ENCODE measurements around the gene SEMA7A.
A peak's percentile ranks its signal among the peaks of the same experiment; 100 is the strongest.

Gene SEMA7A

GRCh38 chr15:74429781-74430400 lies 3.9 kb downstream of the SEMA7A start:
- DNase-seq: no peak

GRCh38 chr15:74428970-74429780 lies 4.6 kb downstream of the SEMA7A start:
- DNase-seq: no peak

DNA sequence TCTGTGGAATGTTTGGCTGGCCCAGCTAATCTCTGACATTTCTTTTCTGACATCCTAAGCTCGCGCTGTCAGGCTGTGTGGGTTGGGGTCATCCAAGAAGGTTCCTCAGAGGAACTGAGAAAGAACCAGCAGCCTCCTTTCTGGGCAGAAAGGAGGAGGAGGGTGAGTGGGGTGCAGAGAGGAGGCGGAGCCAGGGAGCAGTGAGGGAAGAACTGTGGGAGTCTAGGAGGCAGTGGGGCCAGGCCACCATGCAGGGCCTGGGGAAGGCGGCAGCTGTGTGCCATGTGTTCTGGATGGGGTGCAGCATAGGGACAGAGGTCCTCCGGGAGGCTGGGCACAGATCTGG lies 5.3 kb downstream of the SEMA7A start:
- DNase-seq: no peak

GRCh38 chr15:74427607-74428441 lies 5.9 kb downstream of the SEMA7A start:
- DNase-seq: no peak

DNA sequence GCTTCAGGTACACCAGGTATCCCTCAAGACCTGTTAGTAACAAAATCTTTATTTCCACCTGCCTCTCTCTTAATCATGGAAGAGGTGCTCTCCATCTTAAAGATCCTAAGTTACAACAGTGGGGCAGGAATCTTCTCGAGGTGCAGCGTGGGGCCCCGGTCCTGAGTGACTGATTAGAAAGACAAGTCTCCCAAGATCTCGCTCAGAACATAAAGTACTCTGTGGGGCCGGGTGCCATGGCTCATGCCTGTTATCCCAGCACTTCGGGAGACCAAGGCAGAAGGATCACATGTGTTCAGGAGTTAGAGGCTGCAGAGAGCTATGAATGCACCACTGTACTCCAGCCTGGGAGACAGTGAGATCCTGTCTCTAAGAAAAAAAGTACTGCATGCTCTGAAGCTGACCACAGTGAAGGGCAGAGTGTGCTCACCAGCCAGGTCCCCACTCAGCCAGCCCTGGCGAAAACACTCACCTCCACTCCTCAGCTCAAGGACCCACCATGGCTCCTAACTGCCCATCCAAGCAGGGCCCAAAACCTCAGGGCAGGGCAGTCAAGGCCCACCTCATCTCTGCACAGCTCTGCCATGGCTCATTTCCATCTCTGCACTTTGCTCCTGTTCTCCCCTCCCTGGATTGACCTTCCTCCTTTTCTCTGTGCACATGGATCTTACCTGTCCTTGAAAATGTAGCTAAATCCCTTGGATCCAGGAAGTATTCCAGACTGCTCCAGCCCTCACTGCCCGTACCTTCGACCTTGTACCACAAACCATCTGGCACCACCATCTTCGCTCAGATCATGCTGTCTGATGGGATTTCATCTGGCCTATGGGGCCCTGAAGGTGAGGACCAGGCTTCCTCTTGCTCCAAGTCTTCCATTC lies 7.1 kb downstream of the SEMA7A start:
- DNase-seq: no peak

- peak in 1 of 2 donors; percentile 1 for DNase-seq
Measured at GRCh38 chr15:74425630-74426029, 8.1 kb downstream of the SEMA7A start.

DNA sequence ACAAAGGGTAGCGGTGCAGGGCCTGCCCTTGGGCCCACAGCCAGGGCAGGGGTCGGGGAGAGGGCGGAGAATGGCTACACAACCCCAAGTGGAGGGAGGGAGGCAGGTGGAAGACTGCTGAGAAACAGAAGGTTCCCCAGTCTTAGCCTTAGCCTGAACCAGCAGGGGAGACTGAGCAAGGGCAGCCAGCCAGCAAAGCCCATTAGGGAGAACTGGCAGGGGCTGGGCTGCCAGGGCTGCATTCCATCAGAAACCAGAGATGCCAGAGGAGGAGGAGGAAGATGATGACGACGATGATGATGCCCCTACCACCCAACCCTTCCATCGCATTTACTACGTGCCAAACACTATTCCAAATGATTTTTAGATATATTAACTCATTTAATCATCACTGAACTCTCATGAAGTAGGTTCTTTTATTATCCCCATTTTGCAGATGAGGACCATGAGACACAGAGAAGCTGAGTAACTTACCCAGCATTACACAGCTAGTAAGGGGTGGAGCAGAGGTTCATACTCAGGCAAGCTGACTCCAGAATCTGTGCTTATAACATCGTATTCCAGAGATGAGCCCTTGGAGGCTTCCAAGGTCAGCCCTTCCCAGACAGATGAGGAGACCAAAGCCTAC lies 8.7 kb downstream of the SEMA7A start:
- no peak for DNase-seq

DNA sequence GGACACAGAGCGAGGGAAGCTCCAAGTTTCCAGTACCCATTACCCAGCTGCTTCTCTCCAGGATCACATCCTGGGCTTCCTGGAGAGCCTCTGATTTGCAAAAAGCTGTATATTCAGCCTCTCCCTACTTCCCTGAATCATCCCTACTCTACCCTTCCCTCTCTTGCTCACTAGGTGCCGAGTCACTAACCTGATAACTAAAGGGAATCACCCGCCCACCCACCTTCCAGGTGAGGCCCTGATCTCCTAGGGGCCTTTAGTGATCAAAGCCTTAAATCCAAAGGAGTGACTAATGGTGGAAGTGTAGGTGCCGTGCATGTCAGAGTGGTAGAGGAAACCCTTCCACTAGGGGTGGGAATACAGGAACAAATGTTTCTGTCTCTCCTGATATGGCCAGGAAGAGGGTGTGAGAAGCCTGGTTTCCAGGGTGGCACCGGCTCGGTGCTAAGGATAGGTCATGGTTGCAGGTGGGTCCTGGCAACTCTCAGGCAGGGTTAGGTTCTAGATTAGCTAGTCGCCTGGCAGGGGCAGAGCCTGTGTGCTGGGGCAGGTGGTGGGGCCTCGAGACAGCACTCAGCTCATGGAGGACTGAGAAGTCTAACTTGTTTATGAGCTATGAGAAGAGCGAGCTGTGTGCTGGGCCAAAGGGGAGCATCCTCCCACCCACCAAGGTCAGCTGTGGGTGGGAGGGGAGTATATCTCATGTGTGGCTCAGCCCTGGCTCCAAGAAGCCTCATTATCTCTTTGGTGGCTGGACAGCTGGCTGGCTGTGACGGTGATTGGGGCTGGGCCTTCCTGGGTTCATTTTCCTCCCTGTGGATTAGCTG lies 10.1 kb downstream of the SEMA7A start:
- DNase-seq: peak in 1 of 2 donors; percentile 17

GRCh38 chr15:74422652-74423430 lies 10.9 kb downstream of the SEMA7A start:
- no peak for DNase-seq

DNA sequence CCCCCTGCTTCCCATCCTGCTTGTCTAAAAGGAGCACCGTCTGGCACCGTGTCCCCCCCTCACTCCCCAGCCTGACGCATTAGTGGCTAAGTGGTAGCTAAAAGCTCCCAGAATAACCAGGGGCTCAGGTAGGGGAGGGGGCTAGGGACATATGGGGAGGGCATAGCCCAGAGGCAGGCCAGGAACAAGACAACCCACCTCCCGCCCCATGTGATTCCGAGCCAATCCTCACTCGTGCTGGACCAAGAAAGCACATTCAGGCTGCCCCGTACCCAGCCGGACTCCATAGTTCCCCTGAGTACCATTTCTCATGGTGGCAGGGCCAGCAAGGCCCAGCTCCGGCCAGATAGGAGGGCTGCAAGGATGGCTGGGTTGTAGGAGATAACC lies 11.5 kb downstream of the SEMA7A start:
- DNase-seq: peak in 1 of 2 donors; percentile 4

- DNase-seq: peak in 1 of 2 donors; percentile 3
Measured at GRCh38 chr15:74421302-74422245, 12.2 kb downstream of the SEMA7A start.

DNA sequence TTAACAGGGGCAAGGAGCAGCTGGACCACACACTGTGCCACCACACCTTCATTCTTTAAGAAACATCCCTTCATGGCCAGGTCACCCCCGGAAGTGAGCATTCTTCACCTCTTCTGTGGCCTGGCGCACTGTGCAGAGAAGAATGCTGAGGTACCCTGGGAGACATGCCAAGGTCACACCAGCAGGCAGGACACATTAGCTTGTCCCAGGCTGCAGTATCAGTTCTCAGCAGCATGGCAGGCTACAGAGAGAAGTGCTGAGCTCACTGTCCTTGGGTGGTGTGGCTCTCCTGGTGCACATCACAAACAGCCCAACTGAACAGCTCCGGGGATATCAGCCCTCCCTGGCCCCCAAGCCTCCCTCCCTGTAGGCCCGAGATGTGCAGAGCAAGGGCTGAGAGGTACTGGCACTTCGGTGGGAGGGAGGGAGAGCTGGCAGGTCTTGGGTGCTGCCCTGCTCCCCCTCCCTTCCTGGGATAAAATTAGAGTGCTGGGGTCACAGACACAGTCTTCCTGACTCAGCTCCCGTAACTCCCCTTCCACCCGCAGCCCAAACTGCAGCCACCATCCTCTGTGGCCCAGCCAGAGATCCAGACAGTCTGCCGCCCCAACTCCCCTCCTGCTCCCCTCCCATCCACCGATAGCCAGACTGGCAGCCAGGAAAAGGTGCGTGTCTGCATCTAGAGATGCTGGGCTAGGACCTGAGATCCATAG lies 13.4 kb downstream of the SEMA7A start:
- DNase-seq: no peak

DNA sequence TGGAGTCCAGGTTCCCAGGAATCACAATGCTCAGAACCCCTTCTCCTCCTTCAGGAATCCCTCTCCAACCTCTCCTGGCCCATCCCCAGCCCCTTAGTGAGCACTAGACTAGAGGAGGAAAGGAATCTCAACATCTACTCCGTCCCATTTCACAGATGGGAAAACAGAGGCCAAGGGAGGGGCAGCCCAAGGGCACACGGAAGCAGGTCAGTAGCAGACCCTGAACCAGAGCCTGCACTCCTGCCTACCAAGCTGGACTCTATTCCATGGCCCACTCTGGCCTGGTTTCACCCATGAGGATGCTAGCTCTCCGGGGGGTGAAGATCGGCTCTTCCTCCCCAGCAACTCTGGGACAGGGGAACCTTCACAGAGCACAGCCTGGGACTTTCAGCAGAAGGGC lies 14.3 kb downstream of the SEMA7A start:
- DNase-seq: no peak

DNA sequence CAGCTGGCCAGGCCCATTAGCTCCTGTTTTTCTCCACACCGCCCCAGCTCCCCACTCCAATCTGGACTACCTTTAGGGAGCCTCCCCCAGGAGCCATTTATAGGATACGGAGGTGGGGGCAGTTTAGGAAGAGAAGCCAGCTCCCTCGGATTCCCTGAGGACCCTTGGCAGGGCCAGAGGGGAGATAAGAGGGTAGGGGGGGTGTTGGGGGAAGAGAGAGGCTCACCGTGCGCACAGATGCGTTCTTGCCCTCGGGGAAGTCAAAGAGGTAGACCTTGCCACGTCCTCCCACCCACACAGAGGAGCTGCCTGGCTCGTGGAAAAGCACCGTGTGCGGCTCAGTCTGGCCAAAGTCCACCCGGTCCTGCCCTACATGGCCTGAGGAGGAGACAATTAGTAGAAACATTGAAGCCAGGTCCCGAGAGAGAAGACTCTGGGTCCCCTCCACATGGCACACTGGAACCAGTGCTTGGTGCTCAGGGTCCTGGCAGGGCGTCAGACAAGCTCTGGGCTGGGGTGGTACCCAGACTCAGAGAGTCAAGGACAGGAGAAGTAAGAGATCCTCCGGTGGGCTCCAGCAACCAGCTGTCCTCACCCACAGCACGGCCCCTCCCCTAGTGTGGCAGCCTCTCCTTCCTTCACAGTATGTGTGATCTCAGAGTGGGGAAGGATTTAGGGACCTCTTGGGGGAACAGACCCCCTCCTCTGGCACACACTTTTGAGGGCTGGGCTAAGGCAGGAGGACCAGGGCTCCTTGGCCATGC lies 15.0 kb downstream of the SEMA7A start:
- no peak for DNase-seq

- DNase-seq: no peak
Measured at GRCh38 chr15:74417670-74418069, 16.1 kb downstream of the SEMA7A start.

GRCh38 chr15:74417225-74417624 lies 16.5 kb downstream of the SEMA7A start:
- no peak for DNase-seq
